IgD-negative memory B cell (primary cell): Measurements from ENCODE around the gene PLEKHA5. TPM values are rescaled to one million over a fixed set of nuclear protein-coding genes. Genes with fewer than 3 reads are reported as not detected.
"Not testable (repeated sequence)": the region's sequence is repeated elsewhere in the genome, so short reads cannot be mapped to it uniquely, and the experiment has no call there.

Source experiments
- H3K27ac Mint-ChIP-seq, 3 donors: one replicate each; pipeline ENCODE4 v1.8.0; 2020 to 2022; ENCODE audit warnings: mild to moderate bottlenecking in 3 of 3, mixed read lengths in 3 of 3, moderate library complexity in 1 of 3
- H3K27me3 Mint-ChIP-seq: one replicate; pipeline ENCODE4 v1.8.0; 2021; ENCODE audit warnings: mixed read lengths
- H3K36me3 Mint-ChIP-seq: one replicate; pipeline ENCODE4 v1.8.0; 2020; ENCODE audit warnings: mild to moderate bottlenecking, mixed read lengths
- H3K4me1 Mint-ChIP-seq, 3 donors: one replicate each; pipeline ENCODE4 v1.8.0; 2020 to 2022; ENCODE audit warnings: mixed read lengths in 3 of 3, mild to moderate bottlenecking in 1 of 3
- H3K4me3 Mint-ChIP-seq, 4 donors: one replicate each; pipeline ENCODE4 v1.8.0; 2020 to 2022; ENCODE audit warnings: mild to moderate bottlenecking in 4 of 4, mixed read lengths in 4 of 4, moderate library complexity in 3 of 4
- H3K9me3 Mint-ChIP-seq, 3 donors: one replicate each; pipeline ENCODE4 v1.8.0; 2020 to 2021; ENCODE audit warnings: mixed read lengths in 3 of 3, mild to moderate bottlenecking in 1 of 3
- polyA plus RNA-seq: library from polyadenylated mRNA; unstranded; fragments of 300-500 nt; fragmentation: Illumina TruSeq; gene quantifications from one replicate; pipeline ENCODE4 v1.2.3, GENCODE V29; 2021

PLEKHA5 gene
- polyA plus RNA-seq, 1 donor from 2014 or later = 0.18 TPM

- Mint-ChIP-seq H3K27me3 (no peaks in the 10 kb centered on the region), H3K36me3 (no peaks in the 10 kb centered on the region), H3K27ac (no peak overlapping the region), H3K4me3 (no peak overlapping the region), H3K4me1 (no peaks in the 10 kb centered on the region), H3K9me3 (peaks cover 0 to 10% (median 4%) of the 10 kb centered on the region in 3 donors)
Measured at GRCh38 chr12:19212245-19212644, 82.7 kb downstream of the PLEKHA5 start.

DNA sequence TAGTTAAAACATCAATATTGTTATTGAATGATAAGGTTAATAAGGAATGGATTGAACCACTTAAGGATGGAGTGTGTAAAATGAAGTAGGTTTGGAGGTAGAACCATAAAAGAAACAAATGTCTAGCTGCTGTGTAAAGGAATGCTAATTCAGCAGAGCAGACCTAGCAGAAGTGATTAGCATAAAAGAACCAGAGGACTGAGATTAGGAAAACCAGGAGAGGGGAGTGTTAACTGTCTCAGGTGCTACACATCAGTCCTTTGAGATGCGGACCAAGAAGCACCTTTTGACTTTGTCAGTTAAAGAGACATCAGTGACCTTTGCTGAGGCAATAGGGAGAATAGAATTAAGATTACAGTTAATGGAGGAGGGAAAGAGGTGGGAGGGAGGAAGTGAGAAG is 84.5 kb downstream of the PLEKHA5 start:
- H3K36me3 Mint-ChIP-seq = no peaks in the 10 kb centered on the region

GRCh38 chr12:19215115-19215514 is 85.6 kb downstream of the PLEKHA5 start:
- Mint-ChIP-seq H3K27ac (no peak overlapping the region), H3K4me3 (no peak overlapping the region), H3K4me1 (no peaks in the 10 kb centered on the region)

More for the DNA sequence above, 84.5 kb downstream of the PLEKHA5 start:
- Mint-ChIP-seq H3K27ac (no peak overlapping the region), H3K4me1 (no peaks in the 10 kb centered on the region), H3K27me3 (no peaks in the 10 kb centered on the region), H3K9me3 (peaks cover 0 to 10% (median 2%) of the 10 kb centered on the region in 3 donors), H3K4me3 (no peak overlapping the region)

GRCh38 chr12:19217446-19217845 is 87.9 kb downstream of the PLEKHA5 start:
- Mint-ChIP-seq H3K27ac (no peak overlapping the region), H3K4me3 (no peak overlapping the region), H3K9me3 (peaks cover 0 to 4% (median 0%) of the 10 kb centered on the region in 3 donors), H3K4me1 (no peaks in the 10 kb centered on the region), H3K27me3 (no peaks in the 10 kb centered on the region), H3K36me3 (no peaks in the 10 kb centered on the region)

More at GRCh38 chr12:19215115-19215514, 85.6 kb downstream of the PLEKHA5 start:
- H3K36me3 Mint-ChIP-seq = no peaks in the 10 kb centered on the region
- H3K27me3 Mint-ChIP-seq = no peaks in the 10 kb centered on the region
- peaks cover 0 to 4% (median 0%) of the 10 kb centered on the region in 3 donors for H3K9me3 Mint-ChIP-seq

DNA sequence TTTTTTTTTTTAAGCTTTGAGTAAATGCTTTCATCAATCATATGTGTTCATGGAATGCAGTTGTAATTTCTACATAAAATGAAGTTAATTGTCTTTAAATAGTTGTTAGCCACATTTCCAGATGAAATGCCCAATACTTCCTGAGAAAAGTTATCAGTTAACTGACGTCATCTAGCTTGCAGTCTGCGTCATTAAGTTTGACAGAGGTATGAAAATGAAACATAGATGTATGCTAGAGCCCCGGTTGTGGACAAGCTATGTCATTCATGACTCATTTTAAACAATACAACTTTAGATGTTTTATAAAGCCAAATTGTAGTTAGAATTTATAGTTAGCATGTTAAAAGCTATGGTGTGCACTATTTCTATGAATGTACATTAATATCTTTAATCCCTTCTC is 90.7 kb downstream of the PLEKHA5 start:
- no peak overlapping the region for H3K4me3 Mint-ChIP-seq
- H3K27ac Mint-ChIP-seq = no peak overlapping the region
- peaks cover 0 to 4% (median 0%) of the 10 kb centered on the region in 3 donors for H3K9me3 Mint-ChIP-seq
- H3K27me3 Mint-ChIP-seq = no peaks in the 10 kb centered on the region
- no peaks in the 10 kb centered on the region for H3K4me1 Mint-ChIP-seq
- H3K36me3 Mint-ChIP-seq = no peaks in the 10 kb centered on the region

DNA sequence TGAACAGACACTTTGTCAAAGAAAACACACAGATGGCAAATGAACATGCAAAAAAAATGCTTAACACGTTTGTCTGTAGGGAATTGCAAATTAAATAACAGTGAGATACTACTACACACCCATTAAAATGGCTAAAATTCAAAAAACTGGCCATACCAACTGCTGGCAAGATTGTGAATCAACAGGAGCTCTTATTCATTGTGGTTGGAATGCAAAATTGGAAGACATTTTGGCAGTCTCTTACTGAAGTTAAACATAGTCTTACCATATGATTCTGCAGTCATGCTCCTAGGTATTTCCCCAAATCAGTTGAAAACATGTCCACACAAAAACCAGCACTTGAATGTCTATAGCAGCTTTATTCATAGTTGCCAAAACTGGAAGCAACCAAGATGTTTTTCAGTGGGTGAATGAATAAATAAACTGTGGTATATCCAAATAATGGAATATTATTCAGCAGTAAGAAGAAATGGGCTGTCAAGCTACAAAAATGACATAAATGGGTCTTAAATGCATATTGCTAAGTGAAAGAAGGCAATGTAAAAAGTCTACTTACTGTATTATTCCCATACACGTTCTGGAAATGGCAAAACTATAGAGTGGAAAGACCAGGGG is 91.4 kb downstream of the PLEKHA5 start:
- Mint-ChIP-seq H3K4me1 (no peaks in the 10 kb centered on the region), H3K9me3 (peaks cover 0 to 4% (median 0%) of the 10 kb centered on the region in 3 donors), H3K27ac (no peak overlapping the region), H3K27me3 (no peaks in the 10 kb centered on the region), H3K4me3 (no peak overlapping the region), H3K36me3 (no peaks in the 10 kb centered on the region)

DNA sequence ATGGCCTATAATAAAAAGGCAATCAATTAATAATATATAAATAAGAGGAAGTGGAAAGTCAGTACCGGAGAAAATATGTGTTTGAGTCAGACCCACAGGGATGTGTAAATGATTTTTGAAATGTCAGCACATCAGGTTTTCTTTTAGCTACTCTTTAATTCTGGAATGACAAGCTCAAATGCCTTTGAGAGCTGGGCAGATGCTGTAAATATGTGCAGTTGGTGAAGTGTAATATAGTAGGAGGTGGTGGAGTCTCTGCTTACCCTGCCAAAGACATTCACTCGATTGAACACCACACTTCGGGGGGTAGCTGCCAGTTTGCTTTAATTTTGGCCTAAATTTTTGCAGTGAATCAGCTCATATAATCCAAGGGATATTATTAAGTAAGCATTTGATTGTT is 93.0 kb downstream of the PLEKHA5 start:
- no peaks in the 10 kb centered on the region for H3K27me3 Mint-ChIP-seq
- no peak overlapping the region for H3K27ac Mint-ChIP-seq
- no peak overlapping the region for H3K4me3 Mint-ChIP-seq
- H3K36me3 Mint-ChIP-seq = no peaks in the 10 kb centered on the region
- H3K9me3 Mint-ChIP-seq = peaks cover 0 to 4% (median 0%) of the 10 kb centered on the region in 3 donors
- H3K4me1 Mint-ChIP-seq = no peaks in the 10 kb centered on the region

DNA sequence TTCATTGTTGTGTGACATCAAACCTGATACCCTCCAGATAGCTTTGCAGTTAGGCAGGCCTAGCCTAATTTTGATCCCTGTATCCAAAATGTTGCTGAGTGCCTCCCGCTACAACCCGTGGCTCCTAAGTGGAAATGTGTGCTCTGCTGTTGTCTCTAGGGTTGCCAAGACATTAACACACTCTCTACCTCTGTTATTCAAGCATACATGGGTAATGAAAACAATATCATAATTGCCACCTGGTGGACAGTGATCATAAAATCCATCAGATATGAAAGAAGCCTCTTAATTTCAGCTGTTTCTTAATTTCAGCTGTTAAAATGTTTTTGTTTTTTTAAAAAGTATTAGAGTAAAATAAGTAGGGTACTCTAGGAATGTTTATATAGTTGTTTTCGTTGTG is 93.5 kb downstream of the PLEKHA5 start:
- Mint-ChIP-seq H3K4me1 (no peaks in the 10 kb centered on the region), H3K27me3 (no peaks in the 10 kb centered on the region), H3K4me3 (no peak overlapping the region), H3K36me3 (no peaks in the 10 kb centered on the region), H3K9me3 (peaks cover 0 to 4% (median 0%) of the 10 kb centered on the region in 3 donors), H3K27ac (peak overlapping the region in 1 of 3 donors; percentile 63)

GRCh38 chr12:19223695-19224094 is 94.2 kb downstream of the PLEKHA5 start:
- no peaks in the 10 kb centered on the region for H3K4me1 Mint-ChIP-seq
- no peak overlapping the region for H3K4me3 Mint-ChIP-seq
- peaks cover 0 to 4% (median 1%) of the 10 kb centered on the region in 3 donors for H3K9me3 Mint-ChIP-seq
- H3K27me3 Mint-ChIP-seq = no peaks in the 10 kb centered on the region
- H3K36me3 Mint-ChIP-seq = no peaks in the 10 kb centered on the region
- H3K27ac Mint-ChIP-seq = no peak overlapping the region

DNA sequence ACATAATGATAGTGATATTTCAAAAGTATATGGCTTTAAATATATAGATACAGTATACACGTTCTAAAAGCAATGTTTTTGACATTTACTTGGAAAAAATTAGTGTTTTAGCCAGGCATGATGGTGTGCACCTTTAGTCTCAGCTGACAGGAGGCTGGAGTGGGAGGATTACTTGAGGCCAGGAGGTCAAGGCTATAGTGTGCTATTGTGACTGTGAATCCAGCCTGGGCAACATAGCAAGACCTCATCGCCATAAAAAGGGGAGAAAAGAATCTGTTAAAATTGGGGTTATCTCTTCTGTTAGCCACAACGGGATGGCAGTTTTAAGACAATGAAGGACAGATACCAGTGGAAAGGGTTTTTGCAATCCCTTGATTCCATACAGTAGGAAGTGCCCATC is 95.2 kb downstream of the PLEKHA5 start:
- H3K9me3 Mint-ChIP-seq = peaks cover 0 to 4% (median 1%) of the 10 kb centered on the region in 3 donors
- H3K4me1 Mint-ChIP-seq = no peaks in the 10 kb centered on the region
- H3K27ac Mint-ChIP-seq = no peak overlapping the region
- H3K4me3 Mint-ChIP-seq = no peak overlapping the region
- H3K27me3 Mint-ChIP-seq = no peaks in the 10 kb centered on the region
- no peaks in the 10 kb centered on the region for H3K36me3 Mint-ChIP-seq

- H3K27ac Mint-ChIP-seq = peak overlapping the region in 1 of 3 donors; percentile 33
- no peaks in the 10 kb centered on the region for H3K27me3 Mint-ChIP-seq
- no peak overlapping the region for H3K4me3 Mint-ChIP-seq
- H3K36me3 Mint-ChIP-seq = no peaks in the 10 kb centered on the region
- H3K9me3 Mint-ChIP-seq = peaks cover 0 to 1% (median 0%) of the 10 kb centered on the region in 3 donors
- H3K4me1 Mint-ChIP-seq = no peaks in the 10 kb centered on the region
Measured at GRCh38 chr12:19227190-19227879, 97.8 kb downstream of the PLEKHA5 start.

- peak overlapping the region in 1 of 3 donors; percentile 33 for H3K27ac Mint-ChIP-seq
- no peaks in the 10 kb centered on the region for H3K36me3 Mint-ChIP-seq
- no peaks in the 10 kb centered on the region for H3K4me1 Mint-ChIP-seq
- H3K4me3 Mint-ChIP-seq = no peak overlapping the region
- H3K9me3 Mint-ChIP-seq = peaks cover 0 to 1% (median 0%) of the 10 kb centered on the region in 3 donors
- no peaks in the 10 kb centered on the region for H3K27me3 Mint-ChIP-seq
Measured at GRCh38 chr12:19227880-19228210, 98.3 kb downstream of the PLEKHA5 start.

GRCh38 chr12:19229021-19229420 is 99.5 kb downstream of the PLEKHA5 start:
- H3K27me3 Mint-ChIP-seq, H3K9me3 Mint-ChIP-seq, H3K27ac Mint-ChIP-seq, H3K4me3 Mint-ChIP-seq, H3K4me1 Mint-ChIP-seq, H3K36me3 Mint-ChIP-seq: not testable (repeated sequence)

- peaks cover 0 to 1% (median 0%) of the 10 kb centered on the region in 3 donors for H3K9me3 Mint-ChIP-seq
- no peaks in the 10 kb centered on the region for H3K36me3 Mint-ChIP-seq
- H3K4me1 Mint-ChIP-seq = no peaks in the 10 kb centered on the region
- no peaks in the 10 kb centered on the region for H3K27me3 Mint-ChIP-seq
- H3K4me3 Mint-ChIP-seq = no peak overlapping the region
- H3K27ac Mint-ChIP-seq = no peak overlapping the region
Measured at GRCh38 chr12:19230299-19230866, 100.8 kb downstream of the PLEKHA5 start.

- Mint-ChIP-seq H3K36me3 (no peaks in the 10 kb centered on the region), H3K4me1 (no peaks in the 10 kb centered on the region), H3K9me3 (peaks cover 0 to 1% (median 0%) of the 10 kb centered on the region in 3 donors), H3K27me3 (no peaks in the 10 kb centered on the region), H3K4me3 (no peak overlapping the region), H3K27ac (no peak overlapping the region)
Measured at GRCh38 chr12:19230896-19231295, 101.4 kb downstream of the PLEKHA5 start.
